ENCODE results near the gene PRDM16.

Gene PRDM16

DNA sequence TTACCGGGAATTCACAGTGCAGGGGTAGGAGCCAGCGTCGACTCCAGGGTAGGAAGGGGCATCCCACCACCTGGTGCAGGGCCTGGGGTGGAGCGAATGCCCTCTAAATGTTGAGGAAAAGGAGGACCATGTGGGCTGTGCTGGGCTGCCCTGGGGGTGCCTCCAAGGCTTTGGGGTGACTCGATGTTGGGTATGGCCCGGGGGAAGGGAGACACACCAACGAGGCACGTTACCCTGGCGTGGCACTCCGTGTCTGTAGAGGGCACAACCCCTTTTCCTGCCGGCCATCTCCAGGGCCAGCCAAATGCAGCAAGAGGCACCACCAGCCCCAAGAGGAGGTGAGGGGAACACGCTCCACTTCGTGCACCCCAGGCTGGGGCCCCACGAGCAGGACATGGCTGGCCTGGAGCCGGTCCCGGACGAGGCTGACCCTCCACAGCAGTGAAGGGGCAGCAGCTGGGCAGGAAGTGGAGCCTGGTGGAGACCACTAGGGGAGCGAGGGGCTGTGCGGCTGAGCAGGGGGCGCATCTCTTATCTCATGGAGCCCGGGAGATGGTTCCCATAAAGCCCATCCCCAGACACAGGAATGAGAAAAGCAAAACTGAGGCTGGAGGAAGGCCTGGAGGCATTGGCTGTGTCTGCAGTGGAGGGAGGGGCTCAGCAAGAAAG, 36.5 kb upstream of the PRDM16 start:
- Histone ChIP-seq H3K36me3 (ENCODE audit: control insufficient read depth in 2 of 2, insufficient read depth in 2 of 2, low read length in 2 of 2) (no peaks in the 10 kb centered on the region), H3K4me3 (ENCODE audit: low read length in 2 of 2) (no peak overlapping the region), H3K4me1 (ENCODE audit: control insufficient read depth in 2 of 2, insufficient read depth in 2 of 2, low read length in 2 of 2) (no peaks in the 10 kb centered on the region), H3K27ac (ENCODE audit: low read depth in 2 of 2, low read length in 2 of 2) (no peak overlapping the region), H3K27me3 (ENCODE audit: control insufficient read depth in 2 of 2, insufficient read depth in 2 of 2, low read length in 2 of 2) (peaks cover 0 to 4% of the 10 kb centered on the region in 2 donors), H3K9ac (ENCODE audit: low read depth in 1 of 2, low read length in 2 of 2) (no peak overlapping the region), H3K9me3 (ENCODE audit: control insufficient read depth in 2 of 2, low read length in 2 of 2) (no peaks in the 10 kb centered on the region)

DNA sequence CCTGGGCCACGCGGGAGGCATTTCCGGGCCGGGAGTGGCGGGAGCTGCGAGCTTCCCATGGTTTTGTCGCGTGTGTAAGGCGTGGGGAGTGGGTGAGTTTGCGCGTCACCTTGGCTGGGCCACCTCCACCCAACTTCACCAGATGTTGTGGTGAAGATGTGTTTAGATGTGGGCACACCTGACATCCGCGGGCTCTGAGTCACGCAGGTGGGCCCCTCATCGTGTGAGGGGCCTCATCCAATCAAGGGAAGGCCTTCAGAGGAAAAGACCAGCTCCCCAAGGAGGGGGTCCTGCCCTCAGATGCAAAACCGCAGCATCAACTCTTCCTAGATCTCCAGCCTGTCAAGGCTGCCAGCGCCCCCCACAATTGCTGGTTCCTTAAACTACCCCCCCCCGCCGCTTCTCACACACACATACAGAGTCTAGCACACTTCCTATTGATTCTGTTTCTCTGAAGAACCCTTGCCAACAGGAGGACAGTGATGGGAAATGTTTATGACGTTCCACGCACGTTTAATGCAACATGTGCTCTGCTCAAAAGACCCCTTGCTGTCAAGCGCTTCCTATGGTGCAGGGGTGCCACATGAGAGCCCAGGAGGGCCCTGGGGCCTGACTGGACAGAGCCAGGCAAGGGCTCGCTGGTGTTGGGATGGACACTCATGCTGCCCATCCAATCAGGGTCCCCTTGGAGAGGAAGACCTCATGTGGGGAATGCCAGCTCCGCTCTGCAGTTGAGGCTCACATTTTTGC, 35.8 kb upstream of the PRDM16 start:
- no peaks in the 10 kb centered on the region for H3K36me3 ChIP-seq (ENCODE audit: control insufficient read depth in 2 of 2, insufficient read depth in 2 of 2, low read length in 2 of 2)
- H3K9ac ChIP-seq (ENCODE audit: low read depth in 1 of 2, low read length in 2 of 2): no peak overlapping the region
- H3K27me3 ChIP-seq (ENCODE audit: control insufficient read depth in 2 of 2, insufficient read depth in 2 of 2, low read length in 2 of 2): peaks cover 0 to 4% of the 10 kb centered on the region in 2 donors
- H3K27ac ChIP-seq (ENCODE audit: low read depth in 2 of 2, low read length in 2 of 2): no peak overlapping the region
- no peaks in the 10 kb centered on the region for H3K9me3 ChIP-seq (ENCODE audit: control insufficient read depth in 2 of 2, low read length in 2 of 2)
- no peak overlapping the region for H3K4me3 ChIP-seq (ENCODE audit: low read length in 2 of 2)
- H3K4me1 ChIP-seq (ENCODE audit: control insufficient read depth in 2 of 2, insufficient read depth in 2 of 2, low read length in 2 of 2): no peaks in the 10 kb centered on the region

DNA sequence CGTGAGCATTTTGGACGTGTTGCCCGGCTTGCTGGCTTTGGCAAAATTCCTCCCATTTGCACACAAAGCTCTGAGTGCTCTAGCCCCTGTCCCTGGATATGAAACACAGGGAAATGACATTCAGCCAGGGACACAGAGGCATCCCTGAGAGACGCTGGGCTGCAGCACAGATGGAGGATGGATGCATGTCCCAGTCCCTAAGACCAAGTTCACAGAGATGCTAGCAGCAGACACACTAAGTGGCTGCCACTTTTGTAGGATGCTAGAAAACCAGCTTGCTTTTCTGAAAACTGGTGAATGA, 35.3 kb upstream of the PRDM16 start:
- no peaks in the 10 kb centered on the region for H3K4me1 ChIP-seq (ENCODE audit: control insufficient read depth in 2 of 2, insufficient read depth in 2 of 2, low read length in 2 of 2)
- H3K9ac ChIP-seq (ENCODE audit: low read depth in 1 of 2, low read length in 2 of 2): no peak overlapping the region
- H3K27me3 ChIP-seq (ENCODE audit: control insufficient read depth in 2 of 2, insufficient read depth in 2 of 2, low read length in 2 of 2): peaks cover 0 to 4% of the 10 kb centered on the region in 2 donors
- no peaks in the 10 kb centered on the region for H3K36me3 ChIP-seq (ENCODE audit: control insufficient read depth in 2 of 2, insufficient read depth in 2 of 2, low read length in 2 of 2)
- no peak overlapping the region for H3K4me3 ChIP-seq (ENCODE audit: low read length in 2 of 2)
- no peak overlapping the region for H3K27ac ChIP-seq (ENCODE audit: low read depth in 2 of 2, low read length in 2 of 2)
- H3K9me3 ChIP-seq (ENCODE audit: control insufficient read depth in 2 of 2, low read length in 2 of 2): no peaks in the 10 kb centered on the region

GRCh38 chr1:3034162-3034561, 34.8 kb upstream of the PRDM16 start:
- Histone ChIP-seq H3K9me3 (ENCODE audit: control insufficient read depth in 2 of 2, low read length in 2 of 2) (no peaks in the 10 kb centered on the region), H3K36me3 (ENCODE audit: control insufficient read depth in 2 of 2, insufficient read depth in 2 of 2, low read length in 2 of 2) (no peaks in the 10 kb centered on the region), H3K27me3 (ENCODE audit: control insufficient read depth in 2 of 2, insufficient read depth in 2 of 2, low read length in 2 of 2) (peaks cover 0 to 4% of the 10 kb centered on the region in 2 donors), H3K4me3 (ENCODE audit: low read length in 2 of 2) (no peak overlapping the region), H3K4me1 (ENCODE audit: control insufficient read depth in 2 of 2, insufficient read depth in 2 of 2, low read length in 2 of 2) (no peaks in the 10 kb centered on the region), H3K27ac (ENCODE audit: low read depth in 2 of 2, low read length in 2 of 2) (no peak overlapping the region), H3K9ac (ENCODE audit: low read depth in 1 of 2, low read length in 2 of 2) (no peak overlapping the region)

- no peaks in the 10 kb centered on the region for H3K9me3 ChIP-seq (ENCODE audit: control insufficient read depth in 2 of 2, low read length in 2 of 2)
- no peak overlapping the region for H3K4me3 ChIP-seq (ENCODE audit: low read length in 2 of 2)
- H3K4me1 ChIP-seq (ENCODE audit: control insufficient read depth in 2 of 2, insufficient read depth in 2 of 2, low read length in 2 of 2): no peaks in the 10 kb centered on the region
- H3K36me3 ChIP-seq (ENCODE audit: control insufficient read depth in 2 of 2, insufficient read depth in 2 of 2, low read length in 2 of 2): no peaks in the 10 kb centered on the region
- H3K9ac ChIP-seq (ENCODE audit: low read depth in 1 of 2, low read length in 2 of 2): no peak overlapping the region
- no peak overlapping the region for H3K27ac ChIP-seq (ENCODE audit: low read depth in 2 of 2, low read length in 2 of 2)
- H3K27me3 ChIP-seq (ENCODE audit: control insufficient read depth in 2 of 2, insufficient read depth in 2 of 2, low read length in 2 of 2): no peaks in the 10 kb centered on the region
Measured at GRCh38 chr1:3034728-3035562, 34.1 kb upstream of the PRDM16 start.

GRCh38 chr1:3035563-3036446, 33.2 kb upstream of the PRDM16 start:
- H3K4me1 ChIP-seq (ENCODE audit: control insufficient read depth in 2 of 2, insufficient read depth in 2 of 2, low read length in 2 of 2): no peaks in the 10 kb centered on the region
- no peaks in the 10 kb centered on the region for H3K27me3 ChIP-seq (ENCODE audit: control insufficient read depth in 2 of 2, insufficient read depth in 2 of 2, low read length in 2 of 2)
- H3K4me3 ChIP-seq (ENCODE audit: low read length in 2 of 2): no peak overlapping the region
- no peaks in the 10 kb centered on the region for H3K9me3 ChIP-seq (ENCODE audit: control insufficient read depth in 2 of 2, low read length in 2 of 2)
- no peaks in the 10 kb centered on the region for H3K36me3 ChIP-seq (ENCODE audit: control insufficient read depth in 2 of 2, insufficient read depth in 2 of 2, low read length in 2 of 2)
- H3K9ac ChIP-seq (ENCODE audit: low read depth in 1 of 2, low read length in 2 of 2): no peak overlapping the region
- no peak overlapping the region for H3K27ac ChIP-seq (ENCODE audit: low read depth in 2 of 2, low read length in 2 of 2)

DNA sequence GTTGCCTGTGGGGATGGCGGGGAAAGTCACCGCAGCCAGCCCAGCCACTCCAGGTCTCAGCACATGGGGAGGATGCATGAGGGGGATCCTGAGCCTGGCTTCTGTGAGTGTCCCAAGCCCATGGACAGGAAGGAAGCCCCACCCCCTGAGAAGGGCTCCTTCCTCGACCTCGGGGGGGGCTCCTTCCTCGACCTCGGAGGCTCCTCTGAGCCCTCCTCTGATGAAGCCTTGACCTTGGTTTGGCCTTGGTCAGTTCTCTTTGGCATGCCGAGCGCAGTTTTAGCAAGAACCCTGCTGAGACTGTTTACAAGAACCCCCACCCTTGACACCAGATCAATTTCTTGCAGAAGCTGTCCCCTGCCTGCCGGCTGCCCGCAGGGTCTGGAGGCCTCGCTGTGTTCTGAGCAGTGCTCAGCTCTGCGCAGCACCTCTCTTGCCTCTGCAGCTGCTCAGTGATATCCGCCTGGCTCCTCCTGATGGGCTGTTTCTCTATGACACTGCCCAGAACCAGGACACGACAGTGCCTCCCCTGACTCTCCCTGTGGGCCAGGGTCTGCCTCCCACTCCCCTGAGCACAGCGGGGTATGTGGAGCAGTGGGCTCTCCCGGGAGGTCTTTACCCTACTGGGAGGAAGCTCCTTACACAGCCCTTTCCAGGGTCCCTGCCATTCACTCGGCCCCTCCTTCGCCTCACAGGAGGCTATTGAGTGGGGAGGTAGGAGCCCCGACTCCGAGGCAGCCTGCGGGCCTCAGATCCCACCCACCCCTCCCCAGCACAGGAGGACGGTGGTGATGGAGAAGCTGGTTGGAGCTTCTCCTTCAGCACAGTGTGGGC, 32.3 kb upstream of the PRDM16 start:
- no peak overlapping the region for H3K9ac ChIP-seq (ENCODE audit: low read depth in 1 of 2, low read length in 2 of 2)
- no peak overlapping the region for H3K4me3 ChIP-seq (ENCODE audit: low read length in 2 of 2)
- no peaks in the 10 kb centered on the region for H3K4me1 ChIP-seq (ENCODE audit: control insufficient read depth in 2 of 2, insufficient read depth in 2 of 2, low read length in 2 of 2)
- H3K36me3 ChIP-seq (ENCODE audit: control insufficient read depth in 2 of 2, insufficient read depth in 2 of 2, low read length in 2 of 2): no peaks in the 10 kb centered on the region
- H3K27ac ChIP-seq (ENCODE audit: low read depth in 2 of 2, low read length in 2 of 2): no peak overlapping the region
- H3K9me3 ChIP-seq (ENCODE audit: control insufficient read depth in 2 of 2, low read length in 2 of 2): no peaks in the 10 kb centered on the region
- no peaks in the 10 kb centered on the region for H3K27me3 ChIP-seq (ENCODE audit: control insufficient read depth in 2 of 2, insufficient read depth in 2 of 2, low read length in 2 of 2)

- H3K36me3 ChIP-seq (ENCODE audit: control insufficient read depth in 2 of 2, insufficient read depth in 2 of 2, low read length in 2 of 2): no peaks in the 10 kb centered on the region
- H3K4me3 ChIP-seq (ENCODE audit: low read length in 2 of 2): no peak overlapping the region
- H3K9ac ChIP-seq (ENCODE audit: low read depth in 1 of 2, low read length in 2 of 2): no peak overlapping the region
- no peaks in the 10 kb centered on the region for H3K27me3 ChIP-seq (ENCODE audit: control insufficient read depth in 2 of 2, insufficient read depth in 2 of 2, low read length in 2 of 2)
- H3K9me3 ChIP-seq (ENCODE audit: control insufficient read depth in 2 of 2, low read length in 2 of 2): no peaks in the 10 kb centered on the region
- H3K27ac ChIP-seq (ENCODE audit: low read depth in 2 of 2, low read length in 2 of 2): no peak overlapping the region
- no peaks in the 10 kb centered on the region for H3K4me1 ChIP-seq (ENCODE audit: control insufficient read depth in 2 of 2, insufficient read depth in 2 of 2, low read length in 2 of 2)
Measured at GRCh38 chr1:3037281-3038040, 31.5 kb upstream of the PRDM16 start.

DNA sequence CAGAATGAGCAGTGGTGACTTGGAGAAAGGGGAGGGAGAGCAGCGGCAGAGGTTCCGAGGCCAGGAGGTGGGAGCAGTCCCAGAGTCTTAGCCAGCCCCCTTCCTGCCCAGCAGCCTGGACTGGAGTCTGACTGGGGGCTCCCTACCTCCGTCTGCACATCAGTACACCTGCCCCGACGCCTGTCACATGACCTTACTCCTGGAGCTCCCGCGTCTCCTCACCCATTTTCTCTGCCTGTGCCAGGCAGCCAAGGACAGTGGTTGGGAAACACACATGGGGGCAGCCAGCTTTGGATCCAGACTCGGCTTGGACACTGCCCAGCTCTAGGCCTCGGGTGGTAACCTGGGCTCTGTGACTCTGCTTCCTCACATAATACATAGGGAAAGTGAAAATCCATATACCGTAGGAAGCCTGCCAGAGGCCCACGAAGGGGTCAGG, 30.9 kb upstream of the PRDM16 start:
- Histone ChIP-seq H3K27ac (ENCODE audit: low read depth in 2 of 2, low read length in 2 of 2) (no peak overlapping the region), H3K27me3 (ENCODE audit: control insufficient read depth in 2 of 2, insufficient read depth in 2 of 2, low read length in 2 of 2) (no peaks in the 10 kb centered on the region), H3K4me1 (ENCODE audit: control insufficient read depth in 2 of 2, insufficient read depth in 2 of 2, low read length in 2 of 2) (no peaks in the 10 kb centered on the region), H3K9me3 (ENCODE audit: control insufficient read depth in 2 of 2, low read length in 2 of 2) (no peaks in the 10 kb centered on the region), H3K36me3 (ENCODE audit: control insufficient read depth in 2 of 2, insufficient read depth in 2 of 2, low read length in 2 of 2) (no peaks in the 10 kb centered on the region), H3K4me3 (ENCODE audit: low read length in 2 of 2) (no peak overlapping the region), H3K9ac (ENCODE audit: low read depth in 1 of 2, low read length in 2 of 2) (no peak overlapping the region)

Data from mucosa of rectum (tissue), 2 donors.